Cardiac septum (tissue), 1 donor: ENCODE measurements around the gene USP17L29. TPM values are rescaled to one million over a fixed set of nuclear protein-coding genes. Genes with fewer than 3 reads are reported as not detected.
"Not testable (repeated sequence)": the region's sequence is repeated elsewhere in the genome, so short reads cannot be mapped to it uniquely, and the experiment has no call there.

ENCODE experiments used
- DNase-seq: peaks from one replicate; pipeline ENCODE4 v3.0.0-alpha.2; 2020; ENCODE audit warnings: low spot score
- intact Hi-C: fragments of 100-400 bp; cut with DNase I; formaldehyde crosslinking; loops from one replicate; pipeline ENCODE4 v1.14.0; 2022
- long read RNA-seq: library from polyadenylated mRNA; unstranded; transcript quantifications from one replicate; pipeline ENCODE4 v2.0.0, GENCODE V29; 2021
- total RNA-seq: library from RNA; stranded (reverse); fragmentation: NEBNext Ultra II Directional; extraction: Animal tissue kit (Norgen Biotek cat#: 25700); gene quantifications from one replicate; pipeline ENCODE4 v1.2.1, GENCODE V29; 2021
- donor health status: DM: no; HTN: no; CAD: no.

Gene USP17L29
- total RNA-seq: not detected
- long read RNA-seq: 0 reads

DNA sequence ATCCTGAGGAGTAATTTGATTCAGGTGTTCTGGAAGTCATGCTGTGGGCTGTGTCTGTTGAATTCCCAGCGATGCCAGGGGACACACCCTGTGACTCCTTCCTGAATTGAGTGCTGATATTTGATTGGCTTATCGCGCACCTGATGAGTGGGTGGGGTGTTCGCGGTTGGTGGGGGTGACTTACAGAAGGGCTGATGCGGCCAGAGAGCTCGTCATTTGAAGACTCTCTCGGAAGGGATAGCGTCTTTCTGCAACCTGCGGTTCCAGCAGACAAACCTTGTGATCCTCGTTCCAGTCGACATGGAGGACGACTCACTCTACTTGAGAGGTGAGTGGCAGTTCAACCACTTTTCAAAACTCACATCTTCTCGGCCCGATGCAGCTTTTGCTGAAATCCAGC lies at the start of gene USP17L29:
Gene USP17L29, plus strand, starts transcription at position 301 of the 400 bp plus-strand sequence. Its CDS starts 0 bp downstream, at position 301.
- intact Hi-C loops, DNase-seq: not testable (repeated sequence)

- intact Hi-C loops, DNase-seq: not testable (repeated sequence)
Observed at GRCh38 chr4:9324191-9324590, 29.2 kb upstream of the USP17L29 start.

GRCh38 chr4:9324865-9325264 lies 28.6 kb upstream of the USP17L29 start, which contains the start of gene USP17L24:
Gene USP17L24 (plus strand): TSS chr4:9325165. CDS start chr4:9325165, 0 bp downstream.
- intact Hi-C loops, DNase-seq: not testable (repeated sequence)

DNA sequence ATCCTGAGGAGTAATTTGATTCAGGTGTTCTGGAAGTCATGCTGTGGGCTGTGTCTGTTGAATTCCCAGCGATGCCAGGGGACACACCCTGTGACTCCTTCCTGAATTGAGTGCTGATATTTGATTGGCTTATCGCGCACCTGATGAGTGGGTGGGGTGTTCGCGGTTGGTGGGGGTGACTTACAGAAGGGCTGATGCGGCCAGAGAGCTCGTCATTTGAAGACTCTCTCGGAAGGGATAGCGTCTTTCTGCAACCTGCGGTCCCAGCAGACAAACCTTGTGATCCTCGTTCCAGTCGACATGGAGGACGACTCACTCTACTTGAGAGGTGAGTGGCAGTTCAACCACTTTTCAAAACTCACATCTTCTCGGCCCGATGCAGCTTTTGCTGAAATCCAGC lies 23.8 kb upstream of the USP17L29 start, which contains the start of gene USP17L25:
Gene USP17L25, plus strand, starts transcription at position 301 of the 400 bp plus-strand sequence. Its CDS starts 0 bp downstream, at position 301.
- intact Hi-C loops: not testable (repeated sequence)

GRCh38 chr4:9334358-9334757 lies 19.1 kb upstream of the USP17L29 start, which contains the start of gene USP17L26:
Gene USP17L26 (plus strand): TSS chr4:9334658. CDS start chr4:9334658, 0 bp downstream.
- intact Hi-C loops, DNase-seq: not testable (repeated sequence)

More for the DNA sequence above, 23.8 kb upstream of the USP17L29 start, which contains the start of gene USP17L25:
- DNase-seq: not testable (repeated sequence)

DNA sequence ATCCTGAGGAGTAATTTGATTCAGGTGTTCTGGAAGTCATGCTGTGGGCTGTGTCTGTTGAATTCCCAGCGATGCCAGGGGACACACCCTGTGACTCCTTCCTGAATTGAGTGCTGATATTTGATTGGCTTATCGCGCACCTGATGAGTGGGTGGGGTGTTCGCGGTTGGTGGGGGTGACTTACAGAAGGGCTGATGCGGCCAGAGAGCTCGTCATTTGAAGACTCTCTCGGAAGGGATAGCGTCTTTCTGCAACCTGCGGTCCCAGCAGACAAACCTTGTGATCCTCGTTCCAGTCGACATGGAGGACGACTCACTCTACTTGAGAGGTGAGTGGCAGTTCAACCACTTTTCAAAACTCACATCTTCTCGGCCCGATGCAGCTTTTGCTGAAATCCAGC lies 14.3 kb upstream of the USP17L29 start, which contains the start of gene USP17L5:
Gene USP17L5, plus strand, starts transcription at position 301 of the 400 bp plus-strand sequence. Its CDS starts 0 bp downstream, at position 301.
- DNase-seq, intact Hi-C loops: not testable (repeated sequence)

DNA sequence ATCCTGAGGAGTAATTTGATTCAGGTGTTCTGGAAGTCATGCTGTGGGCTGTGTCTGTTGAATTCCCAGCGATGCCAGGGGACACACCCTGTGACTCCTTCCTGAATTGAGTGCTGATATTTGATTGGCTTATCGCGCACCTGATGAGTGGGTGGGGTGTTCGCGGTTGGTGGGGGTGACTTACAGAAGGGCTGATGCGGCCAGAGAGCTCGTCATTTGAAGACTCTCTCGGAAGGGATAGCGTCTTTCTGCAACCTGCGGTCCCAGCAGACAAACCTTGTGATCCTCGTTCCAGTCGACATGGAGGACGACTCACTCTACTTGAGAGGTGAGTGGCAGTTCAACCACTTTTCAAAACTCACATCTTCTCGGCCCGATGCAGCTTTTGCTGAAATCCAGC lies 9.6 kb upstream of the USP17L29 start, which contains the start of gene USP17L27:
Gene USP17L27, plus strand, starts transcription at position 301 of the 400 bp plus-strand sequence. Its CDS starts 0 bp downstream, at position 301.
- intact Hi-C loops, DNase-seq: not testable (repeated sequence)

- intact Hi-C loops: not testable (repeated sequence)
Observed at GRCh38 chr4:9348593-9348992, 4.8 kb upstream of the USP17L29 start, which contains the start of gene USP17L28. Gene USP17L28 (plus strand): TSS chr4:9348893. CDS start chr4:9348893, 0 bp downstream.

DNA sequence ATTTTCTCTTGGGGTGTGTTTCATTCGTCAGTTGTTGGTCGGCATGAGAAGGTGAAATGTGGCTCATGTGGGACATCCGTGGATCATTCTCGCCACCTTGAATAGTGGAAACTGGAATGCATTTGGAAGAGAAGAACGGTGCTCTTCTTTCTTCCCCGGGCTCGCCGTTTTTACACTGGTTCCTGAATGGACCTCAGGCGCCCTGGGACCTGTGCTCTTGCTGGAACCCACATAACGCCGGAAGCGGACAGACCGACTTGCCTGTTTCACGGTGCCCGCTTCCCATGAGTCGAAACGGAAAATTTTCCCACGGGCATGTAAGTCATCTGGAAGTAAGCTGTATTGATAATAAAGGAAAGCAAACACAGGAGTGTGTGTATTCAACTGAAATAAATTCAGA lies 2.6 kb upstream of the USP17L29 start:
- intact Hi-C loops, DNase-seq: not testable (repeated sequence)

More at GRCh38 chr4:9348593-9348992, 4.8 kb upstream of the USP17L29 start, which contains the start of gene USP17L28:
- DNase-seq: not testable (repeated sequence)

GRCh38 chr4:9362829-9363228 lies 9.4 kb downstream of the USP17L29 start, which contains the start of gene USP17L30:
Gene USP17L30 (plus strand): TSS chr4:9363129. CDS start chr4:9363129, 0 bp downstream.
- DNase-seq, intact Hi-C loops: not testable (repeated sequence)

DNA sequence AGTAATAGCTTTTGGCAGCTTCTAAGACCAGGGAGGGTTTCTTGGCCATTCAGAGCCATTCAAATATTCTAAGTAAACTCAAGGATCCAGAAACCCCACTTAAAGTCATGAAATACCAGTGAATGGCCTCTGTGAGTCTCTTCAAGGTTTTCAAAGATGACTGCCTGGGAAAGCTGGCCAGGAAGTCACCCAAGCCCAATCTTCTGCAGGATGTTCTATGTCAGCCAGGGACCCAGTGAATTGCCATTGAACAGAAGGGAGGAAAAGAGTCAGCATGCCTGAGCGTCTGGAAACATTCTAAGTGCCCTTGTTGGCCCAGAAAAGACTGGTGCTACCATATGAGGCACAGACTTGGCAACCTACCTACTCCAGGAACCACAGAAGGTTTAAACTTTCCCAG lies 26.4 kb downstream of the USP17L29 start:
- intact Hi-C loops, DNase-seq: not testable (repeated sequence)

DNA sequence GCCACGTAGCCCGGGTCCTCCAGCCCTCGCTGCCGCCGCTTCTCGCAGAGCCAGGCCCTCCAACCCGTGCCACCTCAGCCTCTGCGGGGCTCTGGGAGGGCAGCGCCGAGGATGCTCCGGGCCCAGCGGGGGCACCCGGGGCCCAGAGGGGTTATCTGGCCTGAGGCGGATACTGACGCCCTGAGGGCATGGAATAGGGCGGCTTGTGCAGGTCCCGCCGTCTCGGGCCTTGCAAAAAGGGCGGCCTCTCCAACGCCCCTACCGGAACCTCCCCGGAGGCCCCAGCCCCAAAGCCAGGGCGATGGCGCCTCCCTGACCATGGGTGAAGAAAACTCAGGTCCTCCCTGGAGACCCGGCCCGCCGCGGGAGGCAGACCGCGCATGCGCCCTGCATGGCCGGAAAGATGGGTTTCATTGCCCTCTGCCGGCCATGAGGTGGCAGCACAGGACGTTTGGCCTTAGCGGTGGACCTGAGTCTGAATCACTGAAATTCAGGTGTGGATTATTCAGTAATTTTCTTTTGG lies 27.6 kb downstream of the USP17L29 start:
- intact Hi-C loops: not testable (repeated sequence)

DNA sequence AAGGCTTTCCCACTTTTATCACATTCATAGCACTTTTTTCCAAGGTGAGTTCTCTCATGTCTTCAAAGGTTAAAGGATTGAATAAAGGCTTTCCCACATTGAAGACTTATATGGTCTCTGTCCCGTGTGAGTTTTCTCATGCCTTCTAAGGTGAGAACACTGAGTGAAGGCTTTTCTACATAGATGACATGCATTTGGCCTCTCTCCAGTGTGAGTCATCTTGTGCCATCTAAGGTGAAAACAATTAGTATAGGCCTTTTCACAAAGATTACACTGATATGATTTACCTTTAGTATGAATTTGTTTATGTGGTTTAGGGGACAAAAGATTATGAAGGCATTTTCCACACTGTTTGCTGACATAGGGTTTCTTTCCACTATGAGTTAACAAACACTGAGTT lies 30.7 kb downstream of the USP17L29 start:
- no peak for DNase-seq
- intact Hi-C loops: no loop called here

More for the DNA sequence above, 27.6 kb downstream of the USP17L29 start:
- not testable (repeated sequence) for DNase-seq

DNA sequence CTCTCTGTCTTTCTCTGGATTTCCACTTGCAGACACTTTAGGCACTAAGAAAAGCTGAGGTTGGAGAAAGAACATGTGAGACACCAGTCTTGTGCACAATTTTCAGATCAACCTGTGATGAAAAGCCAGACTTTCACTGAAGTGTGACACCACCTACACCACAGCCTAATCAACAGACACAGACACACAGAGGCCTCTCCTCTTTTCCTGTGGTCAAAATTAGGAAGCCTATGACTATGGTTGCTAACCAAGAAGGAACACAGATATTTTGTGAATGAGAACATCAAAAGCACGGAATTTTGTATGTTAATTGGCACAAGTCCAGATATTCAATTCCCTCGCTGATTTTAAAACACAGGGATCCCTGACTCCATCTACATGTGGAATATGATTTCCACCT lies 35.6 kb downstream of the USP17L29 start:
- DNase-seq, intact Hi-C loops: not testable (repeated sequence)

Other genes starting within 250 kb of the USP17L29 start
- gene FAM90A26, start 183.2 kb upstream of the USP17L29 start, total RNA-seq: not detected
- not detected for gene USP17L10, start 143.0 kb upstream of the USP17L29 start, total RNA-seq
- not detected for gene USP17L11, start 138.2 kb upstream of the USP17L29 start, total RNA-seq
- gene USP17L12, start 133.5 kb upstream of the USP17L29 start, total RNA-seq: not detected
- not detected for gene USP17L13, start 128.7 kb upstream of the USP17L29 start, total RNA-seq
- not detected for gene USP17L15, start 119.3 kb upstream of the USP17L29 start, total RNA-seq
- not detected for gene USP17L17, start 109.8 kb upstream of the USP17L29 start, total RNA-seq
- not detected for gene USP17L18, start 105.0 kb upstream of the USP17L29 start, total RNA-seq
- not detected for gene USP17L19, start 100.3 kb upstream of the USP17L29 start, total RNA-seq
- not detected for gene USP17L20, start 95.5 kb upstream of the USP17L29 start, total RNA-seq
- gene USP17L21, start 90.8 kb upstream of the USP17L29 start, total RNA-seq: not detected
- not detected for gene USP17L22, start 86.0 kb upstream of the USP17L29 start, total RNA-seq
- gene USP17L24, start 28.5 kb upstream of the USP17L29 start, total RNA-seq: not detected
- gene USP17L25, start 23.7 kb upstream of the USP17L29 start, total RNA-seq: not detected
- gene USP17L26, start 19.0 kb upstream of the USP17L29 start, total RNA-seq: not detected
- not detected for gene USP17L5, start 14.2 kb upstream of the USP17L29 start, total RNA-seq
- gene USP17L27, start 9.5 kb upstream of the USP17L29 start, total RNA-seq: not detected
- gene USP17L28, start 4.7 kb upstream of the USP17L29 start, total RNA-seq: not detected
- not detected for gene USP17L30, start 9.5 kb downstream of the USP17L29 start, total RNA-seq
- not detected for gene DEFB131A, start 90.8 kb downstream of the USP17L29 start, total RNA-seq